Neuronal stem cell (in vitro differentiated cells): ENCODE results near the gene ATXN7L3.

Source experiments
- DNase-seq: peaks from one replicate; pipeline ENCODE4 v3.0.0-alpha.2; 2013; ENCODE audit warnings: low spot score
- H2AFZ ChIP-seq: one replicate; pipeline ENCODE4 v1.6.1; 2013; ENCODE audit warnings: mild to moderate bottlenecking, low read length, inconsistent platforms
- H2AK5ac ChIP-seq: 2 replicates; pipeline ENCODE4 v1.6.1; 2013; ENCODE audit warnings: low read depth, mild to moderate bottlenecking, inconsistent platforms, low read length, moderate library complexity, mixed read lengths
- H2BK120ac ChIP-seq: 2 replicates; pipeline ENCODE4 v1.6.1; 2013; ENCODE audit warnings: low read depth, mild to moderate bottlenecking, inconsistent platforms, low read length, moderate library complexity, mixed read lengths
- H2BK12ac ChIP-seq: one replicate; pipeline ENCODE4 v1.6.1; 2013; ENCODE audit warnings: low read length, inconsistent platforms
- H2BK15ac ChIP-seq: 2 replicates; pipeline ENCODE4 v1.6.1; 2013; ENCODE audit warnings: mild to moderate bottlenecking, low read length, inconsistent platforms, mixed read lengths
- H2BK5ac ChIP-seq: one replicate; pipeline ENCODE4 v1.6.1; 2013; ENCODE audit warnings: inconsistent platforms, mild to moderate bottlenecking, low read length, moderate library complexity
- H3K14ac ChIP-seq: one replicate; pipeline ENCODE4 v1.6.1; 2013; ENCODE audit warnings: low read length, inconsistent platforms
- H3K18ac ChIP-seq: 2 replicates; pipeline ENCODE4 v1.6.1; 2013; ENCODE audit warnings: low read length, inconsistent platforms
- H3K23ac ChIP-seq: 2 replicates; pipeline ENCODE4 v1.6.1; 2013; ENCODE audit warnings: low read depth, mild to moderate bottlenecking, mixed read lengths, low read length, inconsistent platforms; ENCODE audit not compliant: poor library complexity
- H3K27ac ChIP-seq: replicated peaks from 3 replicates; pipeline ENCODE4 v1.5.1; 2013; ENCODE audit warnings: low read length, inconsistent platforms
- H3K27me3 ChIP-seq, 3 experiments: 2 replicates each; pipeline ENCODE4 v1.6.1; 2013; ENCODE audit warnings: low read length in 3 of 3, mild to moderate bottlenecking in 2 of 3, inconsistent platforms in 1 of 3, low read depth in 1 of 3, mixed read lengths in 1 of 3, moderate library complexity in 1 of 3; ENCODE audit not compliant: control insufficient read depth in 3 of 3, insufficient read depth in 3 of 3
- H3K36me3 ChIP-seq, 2 donors: replicated peaks in 1 of 2; 2 replicates each; pipeline ENCODE4 v1.6.1; 2013; ENCODE audit warnings: low read length in 2 of 2; ENCODE audit not compliant: control insufficient read depth in 2 of 2, insufficient read depth in 2 of 2
- H3K4ac ChIP-seq: 2 replicates; pipeline ENCODE4 v1.6.1; 2013; ENCODE audit warnings: inconsistent platforms, mild to moderate bottlenecking, low read length, moderate library complexity
- H3K4me1 ChIP-seq, 2 donors: 1 replicate in 1 of 2; 2 replicates in 1 of 2; pipeline ENCODE4 v1.6.1; 2013; ENCODE audit warnings: low read length in 2 of 2, low read depth in 1 of 2; ENCODE audit not compliant: control insufficient read depth in 2 of 2, insufficient read depth in 1 of 2
- H3K4me2 ChIP-seq: one replicate; pipeline ENCODE4 v1.6.1; 2013; ENCODE audit warnings: mild to moderate bottlenecking, low read length, inconsistent platforms; ENCODE audit not compliant: insufficient read depth, poor library complexity, severe bottlenecking
- H3K4me3 ChIP-seq, 2 donors: 2 replicates each; pipeline ENCODE4 v1.5.1; 2013; ENCODE audit warnings: low read length in 2 of 2, mild to moderate bottlenecking in 2 of 2, inconsistent platforms in 1 of 2, moderate library complexity in 1 of 2
- H3K79me1 ChIP-seq: one replicate; pipeline ENCODE4 v1.6.1; 2013; ENCODE audit warnings: low read depth, mild to moderate bottlenecking, inconsistent platforms, low read length, moderate library complexity
- H3K9ac ChIP-seq: one replicate; pipeline ENCODE4 v1.6.1; 2013; ENCODE audit warnings: mild to moderate bottlenecking, low read depth, low read length, inconsistent platforms; ENCODE audit not compliant: poor library complexity
- H3K9me3 ChIP-seq, 2 donors: replicated peaks in 1 of 2; 2 replicates each; pipeline versions ENCODE3 to v1.6.1; 2013; ENCODE audit warnings: low read length in 2 of 2, mild to moderate bottlenecking in 2 of 2, inconsistent platforms in 1 of 2, low read depth in 1 of 2, mixed read lengths in 1 of 2, moderate library complexity in 1 of 2; ENCODE audit not compliant: control insufficient read depth in 2 of 2, insufficient read depth in 1 of 2
- H4K8ac ChIP-seq: one replicate; pipeline ENCODE4 v1.6.1; 2013; ENCODE audit warnings: low read depth, mild to moderate bottlenecking, inconsistent platforms, low read length, moderate library complexity
- H4K91ac ChIP-seq: one replicate; pipeline ENCODE4 v1.6.1; 2013; ENCODE audit warnings: low read length, low read depth, mild to moderate bottlenecking, inconsistent platforms; ENCODE audit not compliant: poor library complexity
- WGBS, 2 donors: extraction: QIAGEN DNeasy Blood & Tissue Kit; methylation state at CpG; one replicate each; pipeline ENCODE4 v1.1.7; 2013; ENCODE audit warnings: missing lambda C conversion rate in 2 of 2, mixed read lengths in 1 of 2; ENCODE audit not compliant: insufficient read length in 2 of 2, insufficient replicate concordance in 1 of 2; ENCODE audit errors: extremely low coverage in 2 of 2; 5-methylcytosine and 5-hydroxymethylcytosine counted together

Gene ATXN7L3

GRCh38 chr17:44193326-44194084 is 6.2 kb downstream of the ATXN7L3 start:
- peak overlapping the region; percentile 78 for H2BK5ac ChIP-seq
- no CpG with 5 or more reads among the region's 14 CpGs for WGBS, 2 donors
- H3K4ac ChIP-seq: no peak overlapping the region
- peak overlapping the region; percentile 23 for H4K91ac ChIP-seq
- H3K9me3 ChIP-seq: no peaks in the 10 kb centered on the region
- no peak overlapping the region for H2BK12ac ChIP-seq
- no peak overlapping the region for H2BK120ac ChIP-seq
- H3K4me3 ChIP-seq: peak overlapping the region in 1 of 2 donors; percentile 18
- H3K14ac ChIP-seq: no peak overlapping the region
- H3K9ac ChIP-seq: no peak overlapping the region
- H3K4me2 ChIP-seq: no peak overlapping the region
- peaks cover 18% of the 10 kb centered on the region for H3K79me1 ChIP-seq
- no peak for DNase-seq
- peak overlapping the region; percentile 77 for H4K8ac ChIP-seq
- peaks cover 53 to 85% of the 10 kb centered on the region in 2 donors for H3K36me3 ChIP-seq
- no peak overlapping the region for H2BK15ac ChIP-seq
- H3K27ac ChIP-seq: no peak overlapping the region
- no peak overlapping the region for H2AK5ac ChIP-seq
- H3K4me1 ChIP-seq: peaks cover 6 to 8% of the 10 kb centered on the region in 2 donors
- H2AFZ ChIP-seq: no peak overlapping the region
- H3K18ac ChIP-seq: no peak overlapping the region
- peak overlapping the region; percentile 47 for H3K23ac ChIP-seq
- H3K27me3 ChIP-seq: no peaks in the 10 kb centered on the region

- peak overlapping the region; percentile 46 for H3K23ac ChIP-seq
- H3K4ac ChIP-seq: no peak overlapping the region
- no peak overlapping the region for H3K18ac ChIP-seq
- no peak overlapping the region for H2BK15ac ChIP-seq
- H3K79me1 ChIP-seq: peaks cover 14% of the 10 kb centered on the region
- H2BK120ac ChIP-seq: no peak overlapping the region
- H2AK5ac ChIP-seq: no peak overlapping the region
- no peaks in the 10 kb centered on the region for H3K27me3 ChIP-seq
- H3K9me3 ChIP-seq: no peaks in the 10 kb centered on the region
- H2BK5ac ChIP-seq: no peak overlapping the region
- DNase-seq: no peak
- no peak overlapping the region for H3K4me3 ChIP-seq
- no peak overlapping the region for H2BK12ac ChIP-seq
- no peak overlapping the region for H3K4me2 ChIP-seq
- H3K36me3 ChIP-seq: peaks cover 51 to 81% of the 10 kb centered on the region in 2 donors
- H3K27ac ChIP-seq: peak overlapping the region; percentile 10
- H3K14ac ChIP-seq: no peak overlapping the region
- no peak overlapping the region for H2AFZ ChIP-seq
- WGBS, 2 donors: no CpG with 5 or more reads among the region's 5 CpGs
- H3K4me1 ChIP-seq: peaks cover 0 to 4% of the 10 kb centered on the region in 2 donors
- peak overlapping the region; percentile 79 for H4K91ac ChIP-seq
- H3K9ac ChIP-seq: no peak overlapping the region
- no peak overlapping the region for H4K8ac ChIP-seq
Observed at GRCh38 chr17:44192750-44193149, 6.9 kb downstream of the ATXN7L3 start.

- Histone ChIP-seq H3K14ac (no peak overlapping the region), H2BK120ac (no peak overlapping the region), H2AK5ac (no peak overlapping the region), H3K9me3 (no peaks in the 10 kb centered on the region), H3K27me3 (no peaks in the 10 kb centered on the region), H2BK15ac (no peak overlapping the region), H3K9ac (no peak overlapping the region), H3K18ac (no peak overlapping the region), H3K36me3 (peaks cover 44 to 74% of the 10 kb centered on the region in 2 donors), H2AFZ (no peak overlapping the region), H2BK5ac (no peak overlapping the region), H3K4ac (no peak overlapping the region), H3K27ac (peak overlapping the region; percentile 48), H3K4me2 (no peak overlapping the region), H3K4me3 (no peak overlapping the region), H3K23ac (peak overlapping the region; percentile 11), H4K91ac (no peak overlapping the region), H2BK12ac (no peak overlapping the region), H3K79me1 (peaks cover 14% of the 10 kb centered on the region), H3K4me1 (peaks cover 0 to 3% of the 10 kb centered on the region in 2 donors), H4K8ac (no peak overlapping the region)
- no CpG with 5 or more reads among the region's 7 CpGs for WGBS, 2 donors
- DNase-seq: no peak
Observed at GRCh38 chr17:44191941-44192496, 7.7 kb downstream of the ATXN7L3 start.

- Histone ChIP-seq H3K4me1 (peaks cover 0 to 3% of the 10 kb centered on the region in 2 donors), H3K9ac (no peak overlapping the region), H2BK15ac (no peak overlapping the region), H3K14ac (no peak overlapping the region), H3K4me2 (no peak overlapping the region), H2BK12ac (no peak overlapping the region), H2BK120ac (no peak overlapping the region), H3K4ac (no peak overlapping the region), H4K8ac (no peak overlapping the region), H2AFZ (no peak overlapping the region), H3K27me3 (no peaks in the 10 kb centered on the region), H2AK5ac (no peak overlapping the region), H2BK5ac (no peak overlapping the region), H3K79me1 (peaks cover 13% of the 10 kb centered on the region), H3K23ac (no peak overlapping the region), H3K36me3 (peaks cover 41 to 69% of the 10 kb centered on the region in 2 donors), H4K91ac (no peak overlapping the region), H3K18ac (no peak overlapping the region), H3K4me3 (no peak overlapping the region), H3K9me3 (no peaks in the 10 kb centered on the region), H3K27ac (peak overlapping the region; percentile 40)
- WGBS, 2 donors: no CpG with 5 or more reads among the region's 5 CpGs
- DNase-seq: no peak
Observed at GRCh38 chr17:44191369-44191768, 8.3 kb downstream of the ATXN7L3 start.
